Endothelial cell of umbilical vein (primary cell): ENCODE data around the gene ABLIM2. TPM values are rescaled to one million over a fixed set of nuclear protein-coding genes. Genes with fewer than 3 reads are reported as not detected.

ENCODE experiments used
- BruUV-seq: library from RNA; stranded (reverse); fragments of 400-500 nt; replicated peaks from 2 replicates; lab custom pipeline; 2021; lab: Mats Ljungman, UMichigan
- CTCF ChIA-PET: fragments of 300-600, 350-600 bp; sonication (Branson Sonifier 250); formaldehyde crosslinking; loops from one replicate; lab custom pipeline; 2021; ENCODE audit warnings: antibody characterized with exemption, inconsistent platforms; lab: Charles Lee
- POLR2A ChIA-PET: fragments of 300-600, 350-600 bp; sonication (Branson Sonifier 250); formaldehyde crosslinking; loops from one replicate; lab custom pipeline; 2021; ENCODE audit warnings: antibody characterized with exemption, inconsistent platforms; lab: Charles Lee
- DNase-seq: peaks from one replicate; pipeline ENCODE4 v3.0.0-alpha.2; 2011; ENCODE audit warnings: low read depth, low spot score
- FAIRE-seq: peaks from 2 replicates; lab custom pipeline; 2011; peaks lifted over from hg19 to GRCh38; lab: Jason Lieb, UNC
- H2AFZ ChIP-seq: 2 replicates; pipeline ENCODE4 v1.6.0; 2012; ENCODE audit warnings: low read depth, low read length, control low read depth, inconsistent platforms
- H3K27ac ChIP-seq: 2 replicates; pipeline ENCODE4 v1.5.1; 2011; ENCODE audit warnings: low read depth, mild to moderate bottlenecking, control low read depth, low read length, moderate library complexity; ENCODE audit not compliant: insufficient read depth
- H3K27me3 ChIP-seq, 2 experiments: 2 replicates each; pipeline versions ENCODE4 v1.6.0 to v1.6.1; 2011; ENCODE audit warnings: low read length in 2 of 2, mixed read lengths in 1 of 2; ENCODE audit not compliant: control insufficient read depth in 2 of 2, insufficient read depth in 2 of 2
- H3K36me3 ChIP-seq, 2 experiments: 2 replicates in 1 of 2; 3 replicates in 1 of 2; pipeline ENCODE4 v1.5.1; 2011; ENCODE audit warnings: low read length in 2 of 2, mild to moderate bottlenecking in 1 of 2, moderate library complexity in 1 of 2; ENCODE audit not compliant: control insufficient read depth in 2 of 2, insufficient read depth in 2 of 2; ENCODE audit errors: extremely low read depth in 1 of 2
- H3K4me1 ChIP-seq: 3 replicates; pipeline ENCODE4 v1.5.1; 2011; ENCODE audit warnings: mild to moderate bottlenecking, low read length; ENCODE audit not compliant: control insufficient read depth, insufficient read depth; ENCODE audit errors: extremely low read depth
- H3K4me2 ChIP-seq: 2 replicates; pipeline ENCODE4 v1.6.1; 2011; ENCODE audit warnings: low read length, control low read depth, mixed read lengths; ENCODE audit not compliant: insufficient read depth
- H3K4me3 ChIP-seq, 3 experiments: fragments of 200-600 bp in 1 of 3; sonication (generic), shearing (Covaris generic) in 1 of 3; replicated peaks in 1 of 3; 2 replicates each; pipeline ENCODE4 v1.5.1; 2011 to 2016; ENCODE audit warnings: control low read depth in 3 of 3, low read length in 3 of 3, mild to moderate bottlenecking in 2 of 3, inconsistent platforms in 1 of 3, low read depth in 1 of 3, moderate library complexity in 1 of 3; ENCODE audit not compliant: insufficient read depth in 1 of 3
- H3K79me2 ChIP-seq: 2 replicates; pipeline ENCODE4 v1.6.0; 2012; ENCODE audit warnings: low read length, inconsistent platforms; ENCODE audit not compliant: control insufficient read depth, insufficient read depth
- H3K9ac ChIP-seq: replicated peaks from 2 replicates; pipeline ENCODE3; 2011; ENCODE audit warnings: low read length, control low read depth; ENCODE audit not compliant: insufficient read depth; ENCODE audit errors: extremely low read depth
- H3K9me1 ChIP-seq: replicated peaks from 3 replicates; pipeline ENCODE4 v1.6.0; 2011; ENCODE audit warnings: mild to moderate bottlenecking, low read length; ENCODE audit not compliant: control insufficient read depth, insufficient read depth; ENCODE audit errors: extremely low read depth
- H3K9me3 ChIP-seq: replicated peaks from 2 replicates; pipeline ENCODE4 v1.5.1; 2012; ENCODE audit warnings: low read length, inconsistent platforms; ENCODE audit not compliant: control insufficient read depth, insufficient read depth
- H4K20me1 ChIP-seq: replicated peaks from 2 replicates; pipeline ENCODE3; 2011; ENCODE audit warnings: mild to moderate bottlenecking, low read length; ENCODE audit not compliant: control insufficient read depth, insufficient read depth; ENCODE audit errors: extremely low read depth
- EZH2 ChIP-seq: IDR thresholded peaks from 2 replicates; pipeline ENCODE4 v1.6.1; 2012; ENCODE audit warnings: borderline replicate concordance, low read depth, mild to moderate bottlenecking, moderate library complexity, low read length, inconsistent platforms; ENCODE audit not compliant: severe bottlenecking
- FOS ChIP-seq: IDR thresholded peaks from 2 replicates; pipeline ENCODE4 v1.6.1; 2011; ENCODE audit warnings: mild to moderate bottlenecking, low read length, moderate library complexity, borderline replicate concordance; ENCODE audit not compliant: insufficient read depth
- GATA2 ChIP-seq: IDR thresholded peaks from 2 replicates; pipeline ENCODE4 v1.7.0; 2011; ENCODE audit warnings: low read depth, mild to moderate bottlenecking, moderate library complexity, mixed read lengths, low read length; ENCODE audit not compliant: insufficient read length, insufficient read depth
- JUN ChIP-seq: IDR thresholded peaks from 2 replicates; pipeline ENCODE4 v1.6.1; 2011; ENCODE audit warnings: borderline replicate concordance, low read depth; ENCODE audit not compliant: insufficient read length, insufficient read depth
- MYC ChIP-seq: IDR thresholded peaks from one replicate; pipeline ENCODE4 v1.6.1; 2011; ENCODE audit warnings: mild to moderate bottlenecking, low read depth, low read length
- POLR2A ChIP-seq: IDR thresholded peaks from 2 replicates; pipeline ENCODE4 v1.6.1; 2012; ENCODE audit warnings: low read depth, mild to moderate bottlenecking, control low read depth, low read length
- POLR2AphosphoS5 ChIP-seq: IDR thresholded peaks from 2 replicates; pipeline ENCODE4 v1.6.1; 2012; ENCODE audit warnings: low read depth, mild to moderate bottlenecking, control low read depth, low read length, moderate library complexity; ENCODE audit not compliant: insufficient read depth
- dilution Hi-C: fragments of 300-500 bp; cut with MboI; formaldehyde crosslinking; loops from one replicate; pipeline ENCODE4 v1.15.0; 2019; ENCODE audit warnings: low sequenced_read_pairs; ENCODE audit not compliant: extremely low pct_ligation_motif_present
- intact Hi-C: fragments of 100-400 bp; cut with micrococcal nuclease; formaldehyde crosslinking; loops from one replicate; pipeline ENCODE4 v1.10.0; 2022
- polyA plus RNA-seq, 4 experiments: library from polyadenylated mRNA; depleted of rRNA in 3 of 4; stranded (reverse) in 3 of 4; unstranded in 1 of 4; fragments of >200 nt; gene quantifications; 2 replicates each; pipeline versions ENCODE4 v1.2.1 to v1.2.3, GENCODE V29; 2011 to 2012; ENCODE audit warnings: missing spikeins in 1 of 4
- total RNA-seq: library from RNA; stranded (reverse); gene quantifications from 2 replicates; pipeline ENCODE4 v1.2.3, GENCODE V29; 2021
- TF ChIP-seq, protein P1 (sequence below), 2 donors: IDR thresholded peaks; 1 replicate in 1 of 2; 2 replicates in 1 of 2; pipeline ENCODE4 v1.5.1; 2011; ENCODE audit warnings: low read length in 2 of 2, mild to moderate bottlenecking in 2 of 2, moderate library complexity in 2 of 2, control low read depth in 1 of 2, inconsistent platforms in 1 of 2, low read depth in 1 of 2; ENCODE audit not compliant: insufficient read depth in 1 of 2; ENCODE audit errors: extremely low read depth in 1 of 2
- TF ChIP-seq, protein P2 (sequence below): IDR thresholded peaks from 2 replicates; pipeline ENCODE4 v1.6.1; 2011; ENCODE audit not compliant: insufficient read depth, insufficient read length

ABLIM2 gene
- total and polyA plus RNA-seq, 2 donors (not counting 3 experiments of a cell fraction or from before 2014, with no cell fraction given): 0.28 to 0.66 TPM

DNA sequence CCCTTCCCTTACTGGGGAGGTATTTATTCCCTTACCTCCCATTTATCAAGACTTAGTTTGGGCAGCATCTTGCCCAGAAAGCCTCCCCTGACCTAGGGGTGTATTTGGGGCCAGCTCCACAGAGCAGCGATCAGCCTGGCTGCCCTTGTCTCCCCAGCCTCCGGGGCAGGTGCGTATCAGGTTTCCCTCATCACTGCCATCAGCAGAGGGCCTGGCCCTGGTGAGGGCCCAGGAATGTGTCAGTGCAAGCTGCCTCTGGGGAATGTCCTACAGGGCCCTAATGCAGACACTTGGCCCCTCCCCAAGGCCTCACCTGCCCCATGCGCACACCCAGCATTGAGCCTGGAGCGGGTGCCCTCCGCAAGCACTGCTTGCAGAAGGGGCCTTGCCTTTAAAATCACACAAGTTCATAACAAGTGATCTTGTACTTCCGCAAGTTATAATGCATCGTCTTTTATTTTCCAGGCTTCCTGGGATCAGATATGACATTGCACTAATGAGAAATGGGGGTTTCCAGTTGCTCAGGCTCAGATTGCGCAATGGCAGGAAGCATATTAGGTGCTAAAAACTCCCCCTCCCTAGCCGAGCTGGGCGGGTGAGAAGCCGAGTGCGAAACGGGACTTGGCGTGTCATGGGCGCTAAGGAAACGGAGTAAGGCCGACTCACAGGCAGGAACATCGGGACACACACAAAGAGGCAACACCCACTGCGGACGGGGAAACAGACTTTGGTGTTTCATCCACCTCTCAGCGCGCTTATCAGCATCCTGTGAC lies 193.5 kb downstream of the ABLIM2 start:
- intact Hi-C loops: no loop called here
- H3K4me2 ChIP-seq: no peak overlapping the region
- ChIA-PET POLR2A (no interaction called here), CTCF (interaction anchor here (1.1 to 1.2 kb wide), 2 partner anchors 19 to 161 kb away, joined by 3 to 4 read pairs; no protein-coding TSS in a partner anchor)
- DNase-seq (peak; percentile 35), FAIRE-seq (peak; percentile 35)
- H3K4me1 ChIP-seq: peaks cover 41% of the 10 kb centered on the region
- H4K20me1 ChIP-seq: no peaks in the 10 kb centered on the region
- no peak overlapping the region for H3K4me3 ChIP-seq
- no TSS peak for BruUV-seq
- no peak overlapping the region for H3K27ac ChIP-seq
- no peaks in the 10 kb centered on the region for H3K9me1 ChIP-seq
- no peaks in the 10 kb centered on the region for H3K79me2 ChIP-seq
- no peaks in the 10 kb centered on the region for H3K9me3 ChIP-seq
- no peak overlapping the region for H3K9ac ChIP-seq
- TF ChIP-seq MYC (no peak), EZH2 (no peak), JUN (no peak)
- dilution Hi-C loops: no loop called here
- peak overlapping the region; percentile 53 for H2AFZ ChIP-seq
- no peaks in the 10 kb centered on the region for H3K27me3 ChIP-seq
- H3K36me3 ChIP-seq: no peaks in the 10 kb centered on the region

DNA sequence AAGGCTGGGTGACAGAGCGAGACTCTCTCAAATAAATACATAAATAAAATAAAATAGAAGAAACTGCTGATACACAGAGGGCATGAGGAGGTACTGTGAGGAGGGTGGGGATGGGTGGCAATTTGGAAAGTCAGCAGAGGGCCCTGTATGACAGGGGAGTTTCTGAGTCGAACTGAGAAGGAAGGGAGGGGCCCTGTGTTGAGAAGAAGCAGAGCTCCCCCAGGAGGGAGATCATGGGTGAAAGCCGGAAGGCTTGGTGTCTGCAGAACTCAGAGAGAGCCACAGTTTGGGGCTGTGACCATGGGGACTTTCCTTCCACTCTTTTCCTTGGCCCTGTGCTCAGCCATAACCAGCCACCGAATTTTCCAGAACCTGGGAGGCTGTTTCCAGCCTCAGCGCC lies 194.2 kb downstream of the ABLIM2 start:
- Histone ChIP-seq H3K79me2 (no peaks in the 10 kb centered on the region), H3K9me3 (no peaks in the 10 kb centered on the region), H3K9me1 (no peaks in the 10 kb centered on the region), H3K9ac (no peak overlapping the region), H3K36me3 (no peaks in the 10 kb centered on the region), H2AFZ (no peak overlapping the region), H3K27ac (no peak overlapping the region), H3K4me2 (no peak overlapping the region), H3K27me3 (no peaks in the 10 kb centered on the region), H4K20me1 (no peaks in the 10 kb centered on the region), H3K4me1 (peaks cover 35% of the 10 kb centered on the region), H3K4me3 (no peak overlapping the region)
- ChIA-PET POLR2A (no interaction called here), CTCF (interaction anchor here (1.1 kb wide), 1 partner anchor 20 kb away, joined by 3 read pairs; no protein-coding TSS in a partner anchor)
- BruUV-seq: no TSS peak
- intact Hi-C loops: no loop called here
- dilution Hi-C loops: no loop called here
- FAIRE-seq (no peak), DNase-seq (no peak)
- TF ChIP-seq GATA2: no peak
- TF ChIP-seq MYC: no peak
- TF ChIP-seq POLR2A: no peak
- no peak for TF ChIP-seq POLR2AphosphoS5
- TF ChIP-seq, protein P1, sequence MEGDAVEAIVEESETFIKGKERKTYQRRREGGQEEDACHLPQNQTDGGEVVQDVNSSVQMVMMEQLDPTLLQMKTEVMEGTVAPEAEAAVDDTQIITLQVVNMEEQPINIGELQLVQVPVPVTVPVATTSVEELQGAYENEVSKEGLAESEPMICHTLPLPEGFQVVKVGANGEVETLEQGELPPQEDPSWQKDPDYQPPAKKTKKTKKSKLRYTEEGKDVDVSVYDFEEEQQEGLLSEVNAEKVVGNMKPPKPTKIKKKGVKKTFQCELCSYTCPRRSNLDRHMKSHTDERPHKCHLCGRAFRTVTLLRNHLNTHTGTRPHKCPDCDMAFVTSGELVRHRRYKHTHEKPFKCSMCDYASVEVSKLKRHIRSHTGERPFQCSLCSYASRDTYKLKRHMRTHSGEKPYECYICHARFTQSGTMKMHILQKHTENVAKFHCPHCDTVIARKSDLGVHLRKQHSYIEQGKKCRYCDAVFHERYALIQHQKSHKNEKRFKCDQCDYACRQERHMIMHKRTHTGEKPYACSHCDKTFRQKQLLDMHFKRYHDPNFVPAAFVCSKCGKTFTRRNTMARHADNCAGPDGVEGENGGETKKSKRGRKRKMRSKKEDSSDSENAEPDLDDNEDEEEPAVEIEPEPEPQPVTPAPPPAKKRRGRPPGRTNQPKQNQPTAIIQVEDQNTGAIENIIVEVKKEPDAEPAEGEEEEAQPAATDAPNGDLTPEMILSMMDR (IDR thresholded peaks at IDR 0.05; ENCODE audit: extremely low read depth in 1 of 2, insufficient read depth in 1 of 2, low read depth in 1 of 2, low read length in 2 of 2): no peak
- no peak for TF ChIP-seq EZH2
- TF ChIP-seq JUN: no peak
- TF ChIP-seq, protein P2, sequence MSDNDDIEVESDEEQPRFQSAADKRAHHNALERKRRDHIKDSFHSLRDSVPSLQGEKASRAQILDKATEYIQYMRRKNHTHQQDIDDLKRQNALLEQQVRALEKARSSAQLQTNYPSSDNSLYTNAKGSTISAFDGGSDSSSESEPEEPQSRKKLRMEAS: no peak
- no peak for TF ChIP-seq FOS
